GM12874 (cell line): ENCODE data around the gene ARSI.
A peak's percentile ranks its signal among the peaks of the same experiment; 100 is the strongest.

Source experiments
- TF ChIP-seq, protein P1 (sequence below): IDR thresholded peaks from 2 replicates; pipeline ENCODE4 v1.5.1; 2011; ENCODE audit warnings: low read depth, mild to moderate bottlenecking, control low read depth, low read length, moderate library complexity; ENCODE audit not compliant: insufficient read depth

ARSI gene

DNA sequence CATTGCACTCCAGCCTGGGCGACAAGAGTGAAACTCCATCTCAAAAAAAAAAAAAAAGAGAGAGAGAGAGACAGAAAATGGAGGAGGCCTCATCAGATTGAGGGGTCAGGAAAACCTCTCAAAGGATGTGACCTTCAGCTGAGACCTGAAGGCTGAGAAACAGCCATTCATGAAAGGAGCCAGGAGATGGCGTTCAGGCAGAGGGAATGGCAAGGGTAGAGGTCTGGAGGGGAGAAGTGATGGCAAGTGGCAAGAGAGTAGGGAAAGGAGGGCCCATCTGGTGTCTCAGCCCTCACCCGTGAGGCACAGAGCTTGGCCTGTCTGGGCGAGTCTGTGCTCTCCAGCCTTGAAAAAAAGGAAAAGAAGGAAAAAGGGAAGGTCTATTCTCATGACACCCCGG is 30.2 kb downstream of the ARSI start:
- TF ChIP-seq, protein P1, sequence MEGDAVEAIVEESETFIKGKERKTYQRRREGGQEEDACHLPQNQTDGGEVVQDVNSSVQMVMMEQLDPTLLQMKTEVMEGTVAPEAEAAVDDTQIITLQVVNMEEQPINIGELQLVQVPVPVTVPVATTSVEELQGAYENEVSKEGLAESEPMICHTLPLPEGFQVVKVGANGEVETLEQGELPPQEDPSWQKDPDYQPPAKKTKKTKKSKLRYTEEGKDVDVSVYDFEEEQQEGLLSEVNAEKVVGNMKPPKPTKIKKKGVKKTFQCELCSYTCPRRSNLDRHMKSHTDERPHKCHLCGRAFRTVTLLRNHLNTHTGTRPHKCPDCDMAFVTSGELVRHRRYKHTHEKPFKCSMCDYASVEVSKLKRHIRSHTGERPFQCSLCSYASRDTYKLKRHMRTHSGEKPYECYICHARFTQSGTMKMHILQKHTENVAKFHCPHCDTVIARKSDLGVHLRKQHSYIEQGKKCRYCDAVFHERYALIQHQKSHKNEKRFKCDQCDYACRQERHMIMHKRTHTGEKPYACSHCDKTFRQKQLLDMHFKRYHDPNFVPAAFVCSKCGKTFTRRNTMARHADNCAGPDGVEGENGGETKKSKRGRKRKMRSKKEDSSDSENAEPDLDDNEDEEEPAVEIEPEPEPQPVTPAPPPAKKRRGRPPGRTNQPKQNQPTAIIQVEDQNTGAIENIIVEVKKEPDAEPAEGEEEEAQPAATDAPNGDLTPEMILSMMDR: peak; percentile 10; the same call in 1 of the 2 replicates

DNA sequence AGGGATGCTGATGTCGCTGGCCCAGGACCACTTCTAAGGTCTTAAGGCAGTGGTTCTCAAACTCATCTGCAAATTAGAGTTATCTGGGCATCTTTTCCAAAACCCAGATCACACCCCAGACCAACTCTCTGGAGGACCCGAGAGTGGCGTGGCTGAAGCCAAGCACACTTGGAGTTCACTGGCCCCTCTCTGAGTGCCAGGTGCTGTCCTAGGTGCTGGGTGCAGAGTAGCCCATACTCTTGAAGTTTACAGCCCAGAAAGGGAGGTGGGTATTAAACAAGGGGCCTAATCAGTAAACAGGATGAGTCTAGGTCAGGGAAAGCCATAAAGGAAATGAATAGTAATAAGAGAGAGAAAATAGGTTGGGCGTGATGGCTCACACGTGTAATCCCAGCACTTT is 30.8 kb downstream of the ARSI start:
- TF ChIP-seq, protein P1: no peak

DNA sequence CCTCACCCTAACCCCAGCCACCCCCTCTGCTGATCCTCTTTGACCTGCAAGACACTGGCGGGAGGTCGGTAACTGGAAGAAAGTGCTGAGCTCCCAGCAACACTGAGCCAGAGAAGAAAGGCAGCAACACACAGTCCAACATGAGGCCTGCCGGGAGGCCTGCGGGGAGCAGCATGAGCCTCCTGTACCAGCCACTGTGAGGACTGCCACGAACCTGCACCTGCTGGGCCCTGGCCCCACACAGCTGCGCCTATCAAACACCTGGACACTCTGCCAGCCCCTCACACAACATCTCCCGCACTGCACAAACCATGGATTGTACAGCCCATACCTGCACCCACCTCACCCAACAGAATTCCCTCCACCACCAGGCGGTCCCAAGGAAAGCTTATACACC is 31.4 kb downstream of the ARSI start:
- TF ChIP-seq, protein P1: no peak

DNA sequence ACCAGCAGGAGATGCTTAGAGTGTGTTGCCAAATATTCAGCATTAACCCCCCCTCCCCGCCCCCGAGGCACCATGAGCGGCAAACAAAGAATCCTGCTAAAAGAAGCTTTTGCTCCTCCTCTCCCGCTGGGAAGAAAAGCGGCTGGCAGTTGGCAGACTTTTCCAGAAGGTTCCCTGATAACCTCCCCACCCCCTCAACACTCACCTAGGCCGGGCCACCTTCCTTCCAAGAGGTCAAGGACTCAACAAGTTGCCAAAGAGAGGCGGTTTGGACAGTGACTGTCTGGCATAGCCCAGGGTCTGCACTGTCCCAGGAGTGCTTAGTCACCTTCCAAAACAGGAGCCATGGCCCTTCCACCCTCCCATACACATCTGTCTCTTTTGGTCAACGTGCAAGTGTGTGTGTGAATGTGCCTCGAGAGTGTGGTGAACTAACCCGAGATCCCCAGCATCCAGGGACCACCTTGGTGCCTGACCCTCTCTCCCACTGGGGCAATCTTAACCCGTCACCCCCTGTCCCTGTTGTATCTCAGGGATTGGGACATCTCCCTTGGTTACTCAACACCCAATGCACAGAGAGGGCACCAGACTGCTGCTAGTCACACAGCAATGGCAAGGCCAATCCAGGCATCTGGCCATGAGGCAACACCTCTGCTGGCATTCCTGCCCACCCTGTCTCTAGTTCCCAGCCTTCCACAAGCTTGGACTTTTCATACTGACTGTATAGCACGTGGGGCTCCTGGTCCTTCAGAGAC is 32.0 kb downstream of the ARSI start:
- TF ChIP-seq, protein P1: no peak

DNA sequence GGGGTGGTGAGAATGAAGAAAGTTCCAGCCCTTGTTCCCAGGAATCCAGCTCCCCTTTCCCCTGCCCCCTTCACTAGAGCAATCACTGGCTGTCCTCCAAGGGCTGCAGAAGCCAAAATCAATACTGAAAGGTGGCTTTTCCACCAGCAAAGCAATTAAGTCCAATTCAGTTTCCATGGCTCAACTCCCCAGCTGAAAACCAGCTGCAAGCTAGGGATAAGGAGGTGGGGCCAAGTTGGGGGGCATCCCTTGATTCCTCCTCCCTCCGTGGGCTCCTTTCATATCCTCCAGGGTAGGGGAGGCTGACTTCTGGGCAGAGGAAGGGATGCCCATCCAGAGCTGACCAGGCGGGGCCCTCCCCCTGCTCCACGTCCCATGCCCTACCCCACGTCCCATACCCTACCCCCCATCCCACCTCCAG is 35.8 kb downstream of the ARSI start:
- TF ChIP-seq, protein P1: no peak

DNA sequence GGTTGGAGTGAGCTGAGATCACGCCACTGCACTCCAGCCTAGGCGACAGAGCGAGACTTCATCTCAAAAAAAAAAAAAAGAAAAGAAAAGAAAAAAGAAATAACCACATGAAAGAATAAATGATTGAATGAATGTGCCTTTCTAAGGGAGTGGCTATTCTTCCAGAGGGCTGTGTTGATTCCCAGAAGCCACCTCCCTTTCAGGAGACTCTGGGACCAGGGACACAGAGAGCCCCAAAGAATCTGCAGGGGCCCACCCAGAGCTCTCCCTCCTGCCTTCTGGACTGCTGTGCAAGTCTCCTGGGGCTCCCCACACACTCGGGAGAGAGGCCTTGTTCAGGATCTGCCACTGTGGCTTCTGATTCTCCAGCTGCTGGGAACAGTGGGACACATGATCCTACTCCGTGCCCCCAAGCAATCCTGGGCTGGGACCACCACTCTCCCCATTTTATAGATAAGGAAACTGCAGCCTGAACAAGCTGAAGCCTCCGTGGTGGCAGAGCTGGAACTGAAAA is 36.8 kb downstream of the ARSI start:
- TF ChIP-seq, protein P1: no peak

DNA sequence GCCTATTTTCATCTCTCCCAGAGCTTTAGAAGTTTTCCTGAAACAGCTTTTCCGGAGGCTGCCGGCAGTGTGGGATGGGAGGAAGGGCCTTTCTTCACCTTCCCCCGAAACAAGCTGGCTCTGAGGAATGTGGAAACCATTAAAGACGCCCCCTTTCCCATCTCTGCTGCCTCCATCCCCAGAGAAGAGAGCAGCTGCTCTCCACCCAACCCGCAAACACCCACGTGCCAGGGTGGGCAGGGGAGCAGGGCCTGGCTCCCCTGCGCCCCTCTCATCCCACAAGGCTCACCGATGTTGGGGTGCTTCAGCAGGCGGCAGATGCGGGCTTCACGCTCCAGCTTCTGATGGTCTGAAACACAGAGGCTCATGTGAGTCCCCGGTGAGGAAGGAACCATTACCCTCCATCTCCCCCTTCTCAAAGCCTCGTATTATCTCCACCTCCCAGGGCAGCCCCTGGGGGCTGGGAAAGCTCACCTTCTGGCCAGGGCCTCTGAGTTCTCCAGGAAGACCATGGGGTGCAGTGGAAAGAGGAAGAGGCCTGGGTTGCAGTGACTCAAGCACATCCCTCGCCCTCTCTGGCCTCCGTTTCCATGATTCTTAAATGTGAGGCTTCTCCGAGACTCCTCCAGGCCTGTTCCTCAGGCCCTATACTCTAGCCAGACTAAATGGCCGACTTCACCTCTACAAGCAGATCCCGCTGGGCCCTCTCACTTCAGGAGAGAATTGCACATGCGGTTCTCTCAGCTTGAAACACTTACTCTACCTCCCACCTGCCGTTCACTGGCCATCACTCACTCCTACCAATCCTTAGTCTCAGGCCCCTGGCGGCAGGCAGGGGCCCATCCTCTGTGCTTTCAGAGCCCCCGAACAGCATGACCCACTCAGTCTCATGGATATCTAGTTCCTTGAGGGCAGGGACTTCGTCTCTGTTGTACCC is 37.8 kb downstream of the ARSI start:
- TF ChIP-seq, protein P1: no peak
